Ishikawa (cell line): Measurements from ENCODE around the gene GDPD4.

Experiments
- CEBPB ChIP-seq: IDR thresholded peaks from 2 replicates; pipeline ENCODE4 v1.6.1; 2012
- CREB1 ChIP-seq: IDR thresholded peaks from 2 replicates; pipeline ENCODE4 v1.6.1; 2012; ENCODE audit warnings: low read depth
- EGR1 ChIP-seq: IDR thresholded peaks from 2 replicates; pipeline ENCODE4 v1.6.1; 2012
- EP300 ChIP-seq: IDR thresholded peaks from 2 replicates; pipeline ENCODE4 v1.6.1; 2012; ENCODE audit warnings: borderline replicate concordance
- FOXM1 ChIP-seq: IDR thresholded peaks from 2 replicates; pipeline ENCODE4 v1.6.1; 2012; ENCODE audit warnings: low read depth, borderline replicate concordance
- NFIC ChIP-seq: IDR thresholded peaks from 2 replicates; pipeline ENCODE4 v1.6.1; 2012
- RAD21 ChIP-seq: IDR thresholded peaks from 2 replicates; pipeline ENCODE4 v1.6.1; 2012; ENCODE audit warnings: low read depth
- TAF1 ChIP-seq: IDR thresholded peaks from 2 replicates; pipeline ENCODE4 v1.6.1; 2012; ENCODE audit warnings: low read depth, mild to moderate bottlenecking
- TCF12 ChIP-seq: IDR thresholded peaks from 2 replicates; pipeline ENCODE4 v1.6.1; 2012; ENCODE audit warnings: low read depth
- TEAD4 ChIP-seq: IDR thresholded peaks from 2 replicates; pipeline ENCODE4 v1.6.1; 2012
- YY1 ChIP-seq: IDR thresholded peaks from 2 replicates; pipeline ENCODE4 v1.6.1; 2012; ENCODE audit warnings: low read depth
- ZBTB7A ChIP-seq: IDR thresholded peaks from 2 replicates; pipeline ENCODE4 v1.6.1; 2012; ENCODE audit warnings: low read depth
- TF ChIP-seq, protein P1 (sequence below): IDR thresholded peaks from 2 replicates; pipeline ENCODE4 v1.6.1; 2012
- TF ChIP-seq, protein P2 (sequence below): IDR thresholded peaks from 2 replicates; pipeline ENCODE4 v1.6.1; 2012
- TF ChIP-seq, protein P3 (sequence below): IDR thresholded peaks from 2 replicates; pipeline ENCODE4 v1.6.1; 2012; ENCODE audit warnings: low read depth, mild to moderate bottlenecking

GDPD4 gene

DNA sequence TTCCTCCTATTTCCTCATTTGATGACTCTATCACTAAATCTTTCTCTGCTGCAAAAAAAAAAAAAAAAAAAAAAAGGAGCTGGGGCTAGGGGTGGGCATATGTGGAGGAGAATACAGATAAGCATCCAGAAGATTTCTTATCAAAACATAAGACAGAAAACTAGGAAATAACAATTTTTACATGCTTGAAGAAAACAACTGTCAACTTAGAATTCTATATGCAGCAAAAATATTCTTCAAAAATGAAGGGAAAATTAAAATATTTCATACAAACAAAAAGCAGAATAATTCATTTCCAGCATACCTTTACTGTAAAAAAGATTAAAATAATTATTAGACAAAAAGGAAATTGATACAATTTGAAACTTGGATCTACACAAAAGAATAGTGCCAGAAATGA is 38.7 kb downstream of the GDPD4 start:
- TF ChIP-seq, protein P1, sequence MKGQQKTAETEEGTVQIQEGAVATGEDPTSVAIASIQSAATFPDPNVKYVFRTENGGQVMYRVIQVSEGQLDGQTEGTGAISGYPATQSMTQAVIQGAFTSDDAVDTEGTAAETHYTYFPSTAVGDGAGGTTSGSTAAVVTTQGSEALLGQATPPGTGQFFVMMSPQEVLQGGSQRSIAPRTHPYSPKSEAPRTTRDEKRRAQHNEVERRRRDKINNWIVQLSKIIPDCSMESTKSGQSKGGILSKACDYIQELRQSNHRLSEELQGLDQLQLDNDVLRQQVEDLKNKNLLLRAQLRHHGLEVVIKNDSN, result no peak
- TF ChIP-seq CEBPB (no peak), FOXM1 (no peak), YY1 (no peak), NFIC (no peak), EP300 (no peak), TAF1 (no peak), TEAD4 (no peak)
- TF ChIP-seq, protein P2, sequence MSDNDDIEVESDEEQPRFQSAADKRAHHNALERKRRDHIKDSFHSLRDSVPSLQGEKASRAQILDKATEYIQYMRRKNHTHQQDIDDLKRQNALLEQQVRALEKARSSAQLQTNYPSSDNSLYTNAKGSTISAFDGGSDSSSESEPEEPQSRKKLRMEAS, result no peak
- TF ChIP-seq, protein P3, sequence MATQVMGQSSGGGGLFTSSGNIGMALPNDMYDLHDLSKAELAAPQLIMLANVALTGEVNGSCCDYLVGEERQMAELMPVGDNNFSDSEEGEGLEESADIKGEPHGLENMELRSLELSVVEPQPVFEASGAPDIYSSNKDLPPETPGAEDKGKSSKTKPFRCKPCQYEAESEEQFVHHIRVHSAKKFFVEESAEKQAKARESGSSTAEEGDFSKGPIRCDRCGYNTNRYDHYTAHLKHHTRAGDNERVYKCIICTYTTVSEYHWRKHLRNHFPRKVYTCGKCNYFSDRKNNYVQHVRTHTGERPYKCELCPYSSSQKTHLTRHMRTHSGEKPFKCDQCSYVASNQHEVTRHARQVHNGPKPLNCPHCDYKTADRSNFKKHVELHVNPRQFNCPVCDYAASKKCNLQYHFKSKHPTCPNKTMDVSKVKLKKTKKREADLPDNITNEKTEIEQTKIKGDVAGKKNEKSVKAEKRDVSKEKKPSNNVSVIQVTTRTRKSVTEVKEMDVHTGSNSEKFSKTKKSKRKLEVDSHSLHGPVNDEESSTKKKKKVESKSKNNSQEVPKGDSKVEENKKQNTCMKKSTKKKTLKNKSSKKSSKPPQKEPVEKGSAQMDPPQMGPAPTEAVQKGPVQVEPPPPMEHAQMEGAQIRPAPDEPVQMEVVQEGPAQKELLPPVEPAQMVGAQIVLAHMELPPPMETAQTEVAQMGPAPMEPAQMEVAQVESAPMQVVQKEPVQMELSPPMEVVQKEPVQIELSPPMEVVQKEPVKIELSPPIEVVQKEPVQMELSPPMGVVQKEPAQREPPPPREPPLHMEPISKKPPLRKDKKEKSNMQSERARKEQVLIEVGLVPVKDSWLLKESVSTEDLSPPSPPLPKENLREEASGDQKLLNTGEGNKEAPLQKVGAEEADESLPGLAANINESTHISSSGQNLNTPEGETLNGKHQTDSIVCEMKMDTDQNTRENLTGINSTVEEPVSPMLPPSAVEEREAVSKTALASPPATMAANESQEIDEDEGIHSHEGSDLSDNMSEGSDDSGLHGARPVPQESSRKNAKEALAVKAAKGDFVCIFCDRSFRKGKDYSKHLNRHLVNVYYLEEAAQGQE, result no peak

DNA sequence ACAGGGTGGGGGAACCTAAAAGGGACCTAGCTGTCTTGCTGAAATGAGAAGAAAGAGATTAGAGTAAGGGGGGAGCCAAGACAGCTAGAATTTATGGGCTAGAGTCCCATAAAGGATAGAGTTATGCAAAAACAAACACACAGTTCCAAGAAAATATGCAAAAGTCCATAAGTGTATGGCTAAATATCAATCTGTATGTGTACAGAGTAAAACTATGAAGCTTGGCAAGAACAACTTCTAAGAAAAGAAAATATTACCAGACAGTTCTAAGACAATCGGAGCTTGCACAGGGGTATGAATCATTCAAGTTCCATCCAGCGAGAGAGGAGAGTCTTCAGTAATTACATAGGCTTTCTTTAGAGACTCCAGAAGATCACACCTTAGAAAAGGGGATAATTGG is 41.8 kb downstream of the GDPD4 start:
- TF ChIP-seq TCF12 (no peak), FOXM1 (no peak), CREB1 (no peak), CEBPB (no peak), EP300 (no peak), EGR1 (no peak), ZBTB7A (no peak), TEAD4 (no peak), RAD21 (no peak), TAF1 (no peak), NFIC (no peak), YY1 (no peak)
- TF ChIP-seq, protein P2, result no peak
- TF ChIP-seq, protein P1, result no peak
- TF ChIP-seq, protein P3, result no peak

DNA sequence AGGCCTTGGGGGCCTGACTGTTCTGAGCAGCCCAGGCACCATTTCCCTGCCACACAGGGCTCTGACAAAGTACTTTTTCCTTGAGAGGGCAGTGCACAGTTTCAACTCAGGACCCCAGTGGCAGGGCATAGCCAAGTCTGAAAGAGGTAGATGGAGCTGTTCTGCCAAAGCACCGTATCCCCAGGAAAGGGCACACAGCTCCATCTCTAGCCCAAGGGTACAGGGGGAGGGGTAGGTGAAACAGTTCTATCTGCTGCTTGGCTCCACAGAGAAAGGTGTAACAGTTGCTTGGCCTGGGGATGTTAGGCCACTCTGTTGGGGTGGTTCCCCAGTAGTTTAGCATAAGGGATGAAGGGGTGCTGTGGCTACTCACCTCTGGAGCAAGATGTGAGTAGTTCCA is 47.8 kb downstream of the GDPD4 start:
- TF ChIP-seq NFIC, result no peak
- TF ChIP-seq FOXM1, result no peak
- no peak for TF ChIP-seq EGR1
- TF ChIP-seq TCF12, result no peak
- no peak for TF ChIP-seq CREB1
- TF ChIP-seq EP300, result no peak
- TF ChIP-seq, protein P3, result no peak
- no peak for TF ChIP-seq ZBTB7A
- TF ChIP-seq CEBPB, result no peak
- TF ChIP-seq TAF1, result no peak
- TF ChIP-seq, protein P2, result no peak

DNA sequence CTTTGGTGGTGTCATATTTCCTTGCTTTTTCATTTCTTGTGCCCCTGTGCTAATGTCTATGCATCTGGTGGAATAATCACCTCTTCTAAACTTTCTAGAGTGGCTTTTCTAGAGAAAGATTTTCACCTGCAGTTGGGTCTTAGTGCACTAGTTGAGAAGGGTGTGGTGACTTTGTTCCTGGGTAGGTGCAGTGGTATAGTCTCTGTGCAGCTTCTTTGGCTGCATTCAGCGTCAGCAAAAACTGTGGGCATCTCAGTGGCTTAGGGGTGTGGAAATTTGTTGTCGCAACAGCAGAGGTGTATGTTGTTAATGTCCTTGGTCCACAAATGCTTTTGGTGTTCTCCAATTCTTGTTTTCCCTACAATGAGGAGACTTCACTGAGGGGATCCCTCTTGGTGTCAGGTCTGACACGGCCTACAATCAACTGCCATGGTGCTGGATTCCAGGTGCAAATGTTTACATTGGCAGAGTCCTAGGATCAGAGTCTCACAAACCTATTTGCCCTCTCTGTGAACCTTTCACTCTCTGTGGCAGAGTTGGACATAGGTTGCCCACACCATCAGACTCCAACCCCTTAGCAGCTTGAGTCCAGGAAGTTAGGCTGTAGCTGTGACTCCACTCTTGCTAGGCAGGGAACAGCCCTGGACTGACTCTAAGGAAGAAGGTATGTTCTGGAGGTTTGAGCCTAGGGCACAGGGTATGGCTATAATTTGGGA is 48.8 kb downstream of the GDPD4 start:
- TF ChIP-seq CREB1, result no peak
- TF ChIP-seq TEAD4, result no peak
- TF ChIP-seq, protein P1, result no peak
- no peak for TF ChIP-seq ZBTB7A
- TF ChIP-seq EGR1, result no peak
- no peak for TF ChIP-seq EP300
- TF ChIP-seq TCF12, result no peak
- no peak for TF ChIP-seq TAF1
- no peak for TF ChIP-seq FOXM1
- TF ChIP-seq NFIC, result no peak
- no peak for TF ChIP-seq CEBPB
- TF ChIP-seq YY1, result no peak
- TF ChIP-seq, protein P3, result no peak
- no peak for TF ChIP-seq RAD21
- TF ChIP-seq, protein P2, result no peak
